HepG2 (cell line): ENCODE data around the gene ZSCAN1. TPM values are rescaled to one million over a fixed set of nuclear protein-coding genes. Genes with fewer than 3 reads are reported as not detected.

Experiments used
- CCDC6 ChIP-seq: sonication (generic); formaldehyde crosslinking; IDR thresholded peaks from 2 replicates; pipeline ENCODE4 v1.8.1; 2022; ENCODE audit warnings: mild to moderate bottlenecking, missing genetic modification reagents, moderate library complexity
- CENPBD1 ChIP-seq: sonication (generic); formaldehyde crosslinking; IDR thresholded peaks from 2 replicates; pipeline ENCODE4 v1.8.0; 2022; ENCODE audit warnings: missing genetic modification reagents, low read depth, mild to moderate bottlenecking, borderline replicate concordance
- DDIT3 ChIP-seq: sonication (generic); formaldehyde crosslinking; IDR thresholded peaks from 2 replicates; pipeline ENCODE4 v1.4.0; 2020; ENCODE audit warnings: mild to moderate bottlenecking, missing genetic modification reagents
- FOXA3 ChIP-seq: IDR thresholded peaks from 2 replicates; pipeline ENCODE4 v1.6.1; 2016; ENCODE audit warnings: missing genetic modification reagents, missing compliant biosample characterization
- GLMP ChIP-seq: sonication (generic); formaldehyde crosslinking; IDR thresholded peaks from 2 replicates; pipeline ENCODE4 v1.9.0; 2021; ENCODE audit warnings: missing genetic modification reagents, mild to moderate bottlenecking, borderline replicate concordance
- HOXA9 ChIP-seq: sonication (generic); formaldehyde crosslinking; IDR thresholded peaks from 2 replicates; pipeline ENCODE4 v1.8.1; 2022; ENCODE audit warnings: missing genetic modification reagents, mild to moderate bottlenecking, moderate library complexity, borderline replicate concordance
- PHB2 ChIP-seq: fragments of 450-650 bp; IDR thresholded peaks from 2 replicates; pipeline ENCODE4 v1.6.1; 2018; ENCODE audit not compliant: partially characterized antibody
- SKIL ChIP-seq: sonication (generic); formaldehyde crosslinking; IDR thresholded peaks from 2 replicates; pipeline ENCODE4 v1.8.0; 2022; ENCODE audit warnings: missing genetic modification reagents, mild to moderate bottlenecking, moderate library complexity, borderline replicate concordance
- THAP11 ChIP-seq: IDR thresholded peaks from 2 replicates; pipeline ENCODE4 v1.6.1; 2016; ENCODE audit warnings: missing biosample characterization, missing genetic modification reagents
- USF2 ChIP-seq, 2 experiments: sonication (generic) in 1 of 2; formaldehyde crosslinking in 1 of 2; IDR thresholded peaks; 2 replicates each; pipeline versions ENCODE4 v1.5.1 to v1.6.1; 2011 to 2020; ENCODE audit warnings: borderline replicate concordance in 1 of 2, low read depth in 1 of 2, low read length in 1 of 2, mild to moderate bottlenecking in 1 of 2, missing genetic modification reagents in 1 of 2, moderate library complexity in 1 of 2
- ZFP41 ChIP-seq: sonication (generic); formaldehyde crosslinking; IDR thresholded peaks from 2 replicates; pipeline ENCODE4 v1.4.0; 2020; ENCODE audit warnings: mild to moderate bottlenecking, missing genetic modification reagents, borderline replicate concordance
- ZNF382 ChIP-seq: sonication (generic); formaldehyde crosslinking; IDR thresholded peaks from 2 replicates; pipeline ENCODE4 v1.5.0; 2020; ENCODE audit warnings: missing genetic modification reagents, mild to moderate bottlenecking, borderline replicate concordance
- ZNF609 ChIP-seq: sonication (generic); formaldehyde crosslinking; IDR thresholded peaks from 2 replicates; pipeline ENCODE4 v1.4.0; 2020; ENCODE audit warnings: mild to moderate bottlenecking, missing genetic modification reagents, borderline replicate concordance
- ZNF629 ChIP-seq: sonication (generic); formaldehyde crosslinking; conservative IDR thresholded peaks from 2 replicates; pipeline ENCODE4 v1.5.0; 2020; ENCODE audit warnings: missing genetic modification reagents
- ZNF770 ChIP-seq: sonication (generic); formaldehyde crosslinking; IDR thresholded peaks from 2 replicates; pipeline ENCODE4 v1.5.0; 2020; ENCODE audit warnings: mild to moderate bottlenecking, missing genetic modification reagents
- polyA plus RNA-seq, 8 experiments: library from polyadenylated mRNA; depleted of rRNA in 3 of 8; stranded (reverse) in 7 of 8; unstranded in 1 of 8; fragments of >200 nt; fragmentation: Illumina TruSeq in 4 of 8; extraction: Trizol in 4 of 8; gene quantifications; 2 replicates each; pipeline versions ENCODE4 v1.2.1 to v1.2.3, GENCODE V29; 2011 to 2016; ENCODE audit warnings: low read depth in 4 of 8, missing spikeins in 1 of 8, mixed read lengths in 1 of 8; ENCODE audit not compliant: insufficient read depth in 1 of 8
- total RNA-seq, 5 experiments: library from RNA; depleted of rRNA; stranded (reverse); fragments of >200 nt; fragmentation: Illumina TruSeq; extraction: Trizol; gene quantifications; 2 replicates each; pipeline ENCODE4 v1.2.3, GENCODE V29; 2016; ENCODE audit warnings: low read depth in 1 of 5

Gene ZSCAN1
- total and polyA plus RNA-seq, 2 of the 13 experiments (the other 11 are each of a cell fraction or from before 2014, with no cell fraction given): not detected

- TF ChIP-seq FOXA3 (CRISPR knock-in tag): no peak
- TF ChIP-seq PHB2: no peak
- TF ChIP-seq CCDC6: no peak
- TF ChIP-seq ZNF629 (CRISPR knock-in tag): no peak
- TF ChIP-seq ZFP41: no peak
- no peak for TF ChIP-seq ZNF382 (CRISPR knock-in tag)
- TF ChIP-seq USF2 (IDR thresholded peaks at IDR 0.05; ENCODE audit: low read depth, low read length): no peak
- TF ChIP-seq USF2 (CRISPR knock-in tag; IDR thresholded peaks at IDR 0.05; ENCODE audit: borderline replicate concordance): no peak
- peak; percentile 25; the same call in 1 of the 2 replicates for TF ChIP-seq ZNF609 (CRISPR knock-in tag)
- TF ChIP-seq GLMP (CRISPR knock-in tag): no peak
- no peak for TF ChIP-seq SKIL
- no peak for TF ChIP-seq CENPBD1
- no peak for TF ChIP-seq HOXA9 (CRISPR knock-in tag)
- TF ChIP-seq THAP11 (CRISPR knock-in tag): peak; percentile 69
- no peak for TF ChIP-seq ZNF770
- no peak for TF ChIP-seq DDIT3
These were observed 4.9 kb downstream of the ZSCAN1 start (continued) for GRCh38 chr19:58038688-58039204.
